ENCODE measurements around the gene PCBP1.
"Not testable (repeated sequence)": the region's sequence is repeated elsewhere in the genome, so short reads cannot be mapped to it uniquely, and the experiment has no call there.

The PCBP1 gene

DNA sequence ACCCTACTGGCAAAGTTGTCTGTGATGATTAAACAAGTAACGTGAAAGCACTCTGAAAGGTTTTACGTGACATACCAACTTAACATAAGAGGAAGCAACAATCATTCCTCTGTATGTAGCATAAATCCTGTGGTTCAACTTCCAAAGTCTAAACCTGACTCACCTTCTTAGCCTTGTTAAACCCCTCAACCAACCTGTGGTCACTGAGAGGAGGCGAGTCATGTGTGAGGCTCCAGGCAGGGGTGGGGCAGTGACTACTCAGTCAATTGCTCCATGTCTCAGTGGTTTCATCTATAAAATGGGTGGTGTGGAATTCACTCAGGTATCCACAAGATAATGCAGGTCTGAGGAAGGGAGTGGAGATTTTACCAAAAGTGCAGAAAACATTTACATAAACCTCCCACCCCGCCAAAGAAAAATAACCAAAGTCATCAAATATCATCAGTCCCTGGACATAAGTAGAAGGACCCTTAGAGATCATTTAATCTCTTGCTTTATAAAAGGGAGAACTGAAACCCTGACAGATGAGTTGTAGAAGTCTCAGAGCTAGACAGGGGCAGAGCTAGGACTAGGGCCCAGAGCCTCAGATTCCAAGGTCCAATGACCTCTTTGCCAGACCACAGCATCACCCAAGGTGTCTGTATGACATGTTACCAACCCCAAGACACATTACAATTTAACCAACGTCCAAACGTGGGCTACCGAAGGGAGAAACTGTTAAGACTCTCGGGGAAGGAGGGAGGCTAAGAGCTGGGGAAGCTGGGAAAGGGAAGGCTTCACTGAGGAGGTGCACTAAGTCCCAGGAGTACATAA, 3.7 kb upstream of the PCBP1 start:
- no peak for DNase-seq

DNA sequence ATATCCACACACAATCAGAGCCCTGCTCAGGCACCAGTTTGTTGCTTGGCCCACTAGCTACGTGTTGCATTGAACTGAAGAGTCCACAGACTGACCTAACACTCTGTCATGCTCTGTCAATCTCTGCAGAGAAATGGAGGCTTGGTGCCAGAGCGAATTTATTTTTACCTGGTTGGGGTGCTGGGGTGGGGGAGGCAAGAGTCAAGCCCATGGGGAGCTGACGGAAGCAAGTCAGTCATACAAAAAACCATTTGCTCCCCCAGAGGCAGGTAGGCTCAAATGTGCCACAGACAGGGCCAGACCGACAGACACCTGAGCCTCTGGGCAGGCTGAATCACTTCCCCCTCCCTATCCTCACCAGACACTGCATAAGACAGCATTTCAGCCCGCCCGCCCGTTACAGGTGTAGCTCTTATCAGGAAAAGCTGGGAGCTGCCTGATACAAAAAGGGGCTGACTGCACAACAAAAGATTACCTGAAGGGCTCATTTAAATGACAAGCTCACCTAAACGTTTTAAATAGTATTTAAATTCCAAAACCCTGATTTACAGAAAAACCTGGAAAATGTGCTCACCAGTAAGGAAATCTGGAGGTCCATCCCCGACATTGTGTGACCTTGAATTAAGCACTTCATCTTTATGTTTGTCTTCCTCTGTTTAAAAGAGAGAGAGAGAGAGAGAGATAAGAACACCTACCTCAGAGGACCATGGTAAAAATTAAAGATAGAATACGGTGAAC, 2.1 kb upstream of the PCBP1 start:
- peak; percentile 40 for DNase-seq

DNA sequence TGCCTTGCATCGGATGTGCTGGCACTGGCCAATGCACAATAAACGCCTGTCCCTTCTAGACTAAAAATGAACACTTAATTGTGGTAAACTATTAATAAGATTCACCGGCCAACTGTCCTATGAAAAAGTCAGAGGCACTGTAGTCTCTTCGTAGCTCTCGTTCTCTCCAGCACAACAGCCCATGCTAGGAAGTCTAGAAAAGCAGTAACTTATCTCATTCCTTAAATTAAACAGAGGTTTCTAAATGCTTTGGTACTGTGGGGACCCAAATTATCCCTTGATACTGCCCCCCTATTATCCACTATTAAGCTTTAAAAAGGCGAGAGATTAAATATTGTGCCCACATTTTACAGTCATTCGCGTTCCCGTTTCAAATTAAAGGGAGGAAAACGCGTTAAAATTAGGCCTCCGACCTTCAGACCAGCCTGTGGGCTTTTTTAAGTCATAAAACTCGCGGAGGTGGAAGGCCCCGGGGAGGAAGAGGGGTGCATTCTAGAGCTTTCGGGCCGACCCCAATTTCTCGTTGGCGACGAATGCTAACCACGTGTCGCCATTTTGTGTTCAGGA, 1.5 kb upstream of the PCBP1 start:
- DNase-seq = peak; percentile 66

DNA sequence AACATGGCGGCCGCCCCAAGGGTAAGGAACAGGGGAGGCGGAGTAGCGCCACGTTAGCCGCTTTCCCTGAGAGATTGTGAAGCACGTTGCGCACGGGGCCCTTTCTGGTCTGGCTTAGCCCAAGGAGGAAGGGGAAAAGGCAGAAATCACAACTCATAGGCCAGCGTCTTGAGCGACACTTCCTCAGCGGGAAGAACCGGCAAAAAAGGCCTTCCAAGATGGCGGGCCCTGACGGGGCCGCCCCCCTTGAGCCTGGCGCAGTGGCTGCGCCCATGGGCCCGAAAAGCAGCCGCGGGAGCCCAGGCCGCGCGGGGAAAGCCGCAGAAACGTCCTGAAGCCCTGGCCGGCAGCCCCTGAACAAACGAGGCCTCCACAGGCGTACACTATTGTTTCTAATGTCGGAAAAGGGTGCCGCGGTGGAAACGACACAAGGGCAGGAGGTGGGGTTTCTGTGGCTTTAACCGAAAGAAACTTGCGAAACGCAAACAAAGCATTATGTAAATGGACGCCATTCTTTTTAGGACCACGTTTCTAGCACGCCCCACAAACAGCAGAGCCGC, 919 bp upstream of the PCBP1 start:
- peak; percentile 92 for DNase-seq

- no peak for DNase-seq
Observed at GRCh38 chr2:70087702-70088597, 673 bp downstream of the PCBP1 start.

- DNase-seq = no peak
Observed at GRCh38 chr2:70088598-70089219, 1.4 kb downstream of the PCBP1 start.

- no peak for DNase-seq
Observed at GRCh38 chr2:70089220-70089982, 2.1 kb downstream of the PCBP1 start.

GRCh38 chr2:70089983-70090525, 2.8 kb downstream of the PCBP1 start:
- peak; percentile 17 for DNase-seq

DNA sequence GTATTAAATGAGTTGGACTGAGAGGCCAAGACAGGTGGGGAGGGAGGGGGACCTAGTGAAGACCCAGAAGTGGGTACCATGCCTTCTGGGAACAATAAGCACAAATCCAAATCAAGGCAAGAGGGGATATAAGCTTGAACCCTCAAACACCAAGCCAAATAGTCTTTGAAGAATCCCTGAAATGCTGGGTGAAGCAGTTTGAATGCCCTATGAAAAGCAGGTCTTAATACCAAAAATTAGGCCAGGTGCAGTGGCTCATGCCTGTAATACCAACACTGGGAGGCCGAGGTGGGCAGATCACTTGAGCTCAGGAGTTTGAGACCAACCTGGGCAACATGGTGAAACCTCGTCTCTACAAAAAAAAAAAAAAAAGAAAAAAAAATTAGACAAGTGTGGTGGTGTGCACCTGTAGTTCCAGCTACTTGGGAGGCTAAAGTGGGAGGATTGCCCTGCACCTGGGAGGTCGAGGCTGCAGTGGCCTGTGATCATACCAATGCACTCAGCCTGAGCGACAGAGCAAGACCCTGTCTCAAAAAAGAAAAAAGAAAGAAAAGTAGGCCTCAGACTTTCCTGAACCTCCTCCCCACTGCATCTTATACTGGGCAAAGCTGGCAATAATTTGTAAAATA, 3.5 kb downstream of the PCBP1 start:
- DNase-seq = no peak

DNA sequence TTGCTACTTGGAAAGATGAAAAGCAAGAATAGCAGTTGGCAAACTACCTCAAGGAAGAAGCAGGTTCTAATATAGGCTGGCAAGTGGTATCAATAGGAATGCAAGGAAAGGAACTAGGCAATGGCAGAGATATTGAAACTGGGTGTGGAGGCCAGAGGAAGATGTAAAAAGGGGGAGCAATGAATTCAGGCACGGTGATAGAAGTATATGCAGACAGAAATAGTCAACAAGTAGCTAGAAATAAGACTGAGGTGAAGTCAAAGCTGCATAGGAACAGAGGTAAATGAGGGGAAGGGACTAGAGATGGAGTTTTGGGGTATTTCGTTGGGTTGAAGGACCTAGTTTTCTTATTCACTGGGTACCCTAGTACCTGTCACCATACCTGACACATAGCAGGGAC, 4.1 kb downstream of the PCBP1 start:
- DNase-seq = no peak

GRCh38 chr2:70091816-70092215, 4.5 kb downstream of the PCBP1 start:
- no peak for DNase-seq

DNA sequence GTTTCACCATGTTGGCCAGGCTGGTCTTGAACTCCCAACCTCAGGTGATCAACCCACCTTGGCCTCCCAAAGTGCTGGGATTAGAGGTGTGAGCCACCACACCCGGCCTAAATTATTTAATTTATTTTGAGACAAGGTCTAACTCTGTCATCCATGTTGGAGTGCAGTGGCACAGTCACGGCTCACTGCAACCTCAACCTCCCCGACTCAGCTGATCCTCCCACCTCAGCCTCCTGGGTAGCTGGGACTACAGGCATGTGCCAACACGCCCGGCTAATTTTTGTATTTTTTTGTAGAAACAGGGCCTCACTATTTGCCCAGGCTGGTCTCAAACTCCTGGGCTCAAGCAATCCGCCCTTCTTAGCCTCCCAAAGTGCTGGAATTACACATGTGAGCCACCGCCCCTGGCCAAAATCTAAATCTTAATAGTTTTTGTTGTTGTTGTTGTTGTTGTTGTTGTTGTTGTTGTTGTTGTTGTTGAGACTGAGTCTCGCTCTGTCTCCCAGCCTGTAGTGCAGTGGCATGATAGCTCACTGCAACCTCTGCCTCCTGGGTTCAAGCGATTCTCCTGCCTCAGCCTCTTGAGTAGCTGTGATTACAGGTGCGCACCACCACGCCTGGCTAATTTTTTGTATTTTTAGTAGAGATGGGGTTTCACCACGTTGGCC, 5.4 kb downstream of the PCBP1 start:
- not testable (repeated sequence) for DNase-seq

DNA sequence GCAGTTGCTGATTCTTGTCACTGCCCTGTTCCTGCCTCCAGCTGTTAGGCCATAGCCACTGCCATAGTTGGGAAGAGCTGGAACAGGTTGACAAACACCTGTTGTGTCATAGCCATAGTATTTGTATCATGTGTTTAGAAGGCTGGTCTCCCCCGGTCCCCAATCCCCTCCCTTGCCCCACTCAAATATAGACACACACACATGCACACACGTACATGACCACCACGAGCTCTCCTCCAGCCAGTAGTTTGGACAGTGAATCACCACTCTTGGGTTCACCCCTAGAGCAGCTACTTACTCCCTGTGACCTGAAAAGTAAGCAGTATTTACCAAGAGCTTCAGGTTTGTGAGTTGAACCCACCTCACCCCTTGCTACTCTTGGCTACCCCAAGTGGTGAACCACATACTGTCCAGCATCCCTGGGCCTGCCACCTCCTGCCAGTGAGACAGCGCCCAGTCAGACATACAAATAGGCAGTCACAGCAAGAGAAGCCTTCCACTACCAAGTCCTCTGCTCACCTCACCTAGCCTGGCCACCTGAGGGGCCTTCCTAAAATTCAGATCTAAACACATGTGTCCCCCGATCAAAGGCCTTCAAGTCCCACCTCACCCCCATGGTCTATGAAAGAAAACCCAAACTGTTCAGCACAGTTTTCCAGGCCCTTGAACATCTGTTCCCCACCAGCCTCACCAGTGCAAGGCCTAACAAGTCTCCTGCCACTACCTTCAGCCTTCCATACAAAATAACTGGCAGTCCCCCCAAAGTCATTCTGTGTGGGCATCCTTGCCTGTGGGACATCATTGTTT, 7.1 kb downstream of the PCBP1 start:
- DNase-seq = no peak

DNA sequence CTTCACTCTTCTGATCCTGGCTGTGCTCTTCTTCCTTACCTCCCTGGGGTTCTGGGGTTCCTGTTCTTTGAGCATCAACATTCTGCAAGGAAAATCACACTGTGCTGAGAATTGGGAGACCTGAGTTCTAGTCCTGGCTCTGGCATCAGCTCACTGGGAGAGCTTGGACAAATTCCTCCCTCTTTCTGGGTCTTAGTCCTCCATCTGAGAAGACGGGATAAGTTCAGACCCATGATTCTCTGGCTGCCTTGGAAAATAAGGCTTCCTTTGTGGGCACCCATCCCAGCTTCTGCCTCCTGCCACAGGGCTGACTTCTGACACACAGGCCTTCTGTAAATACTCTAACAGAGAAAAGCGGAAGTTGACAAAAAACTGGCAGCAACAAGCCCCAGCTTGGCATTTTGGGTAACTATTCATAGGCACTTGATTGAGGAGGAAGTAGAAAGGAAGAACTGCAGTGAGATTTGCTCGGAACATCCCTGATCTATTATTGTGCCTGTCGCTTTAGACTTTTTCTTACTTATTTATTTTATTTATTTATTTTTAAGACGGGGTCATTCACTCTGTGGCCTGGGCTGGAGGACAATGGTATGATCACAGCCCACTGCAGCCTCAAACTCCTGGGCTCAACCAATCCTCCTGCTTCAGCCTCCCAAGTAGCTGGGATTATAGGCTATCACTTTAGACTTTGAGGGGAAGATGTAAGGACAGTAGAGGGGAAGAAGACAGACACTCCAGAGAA, 7.9 kb downstream of the PCBP1 start:
- DNase-seq = no peak

DNA sequence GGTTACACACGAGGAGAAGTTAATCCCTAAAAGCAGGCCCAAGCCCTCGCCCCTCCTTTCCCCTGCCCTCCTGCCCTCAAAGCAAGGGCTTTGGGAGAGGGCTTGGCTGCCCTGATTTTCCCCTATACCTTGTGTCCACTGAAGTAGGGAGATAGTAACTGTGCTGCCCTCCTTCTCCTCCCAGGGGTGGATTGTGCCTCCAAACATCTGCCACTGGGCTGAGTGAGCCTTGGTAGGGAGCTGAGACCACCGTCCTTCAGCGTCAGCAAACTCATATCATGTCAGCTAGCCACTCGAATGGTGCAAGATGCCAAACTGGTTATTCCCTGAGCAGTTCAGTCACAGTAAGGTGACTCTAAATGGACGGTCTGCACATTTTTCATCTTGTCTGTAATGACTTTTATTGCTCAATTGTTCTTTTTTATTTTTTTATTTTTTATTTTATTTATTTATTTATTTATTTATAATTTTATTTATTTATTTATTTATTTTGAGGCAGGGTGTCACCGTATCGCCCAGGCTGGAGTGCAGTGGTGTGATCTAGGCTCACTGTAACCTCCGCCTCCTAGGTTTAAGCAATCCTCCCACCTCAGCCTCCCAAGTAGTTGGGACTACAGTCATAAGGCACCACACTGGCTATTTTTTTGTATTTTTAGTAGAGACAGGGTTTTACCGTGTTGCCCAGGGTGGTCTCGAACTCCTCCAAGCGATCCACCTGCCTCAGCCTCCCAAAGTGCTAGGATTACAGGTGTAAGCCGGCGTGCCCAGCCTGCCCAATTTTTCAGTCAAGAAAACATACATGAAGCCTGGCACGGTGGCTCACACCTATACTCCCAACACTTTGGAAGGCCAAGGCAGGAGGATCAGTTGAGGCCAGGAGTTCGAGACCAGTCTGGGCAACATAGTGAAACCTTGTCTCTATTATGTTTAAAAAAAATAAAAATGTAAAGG, 8.7 kb downstream of the PCBP1 start:
- DNase-seq = no peak

DNA sequence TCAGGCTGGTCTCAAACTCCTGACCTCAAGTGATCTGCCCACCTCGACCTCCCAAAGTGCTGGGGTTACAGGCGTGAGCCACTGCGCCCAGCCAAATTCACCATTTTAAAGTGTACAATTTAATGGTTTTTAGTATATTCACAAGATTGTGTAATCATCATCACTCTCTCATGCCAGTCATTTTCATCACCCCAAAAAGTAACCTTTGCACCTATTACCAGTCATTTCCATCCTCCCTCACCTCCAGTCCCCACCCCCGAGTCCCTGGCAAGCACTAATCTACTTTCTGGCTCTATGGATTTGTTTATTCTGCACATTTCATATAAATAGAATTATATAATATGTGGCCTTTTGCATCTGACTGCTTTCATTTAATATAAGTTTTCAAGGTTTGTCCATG, 10.8 kb downstream of the PCBP1 start:
- DNase-seq = no peak

- no peak for DNase-seq
Observed at GRCh38 chr2:70099270-70099669, 12.0 kb downstream of the PCBP1 start.

All from NCI-H2227 treated with DMSO at 0.1 percent for 48 hours (cell line).